DMS114 treated with DMSO at 0.1 percent for 48 hours (cell line): ENCODE data around the gene CXXC5.
"Not testable (repeated sequence)": the region's sequence is repeated elsewhere in the genome, so short reads cannot be mapped to it uniquely, and the experiment has no call there.

Experiments
- DNase-seq: peaks from one replicate; lab custom pipeline; 2025; ENCODE audit not compliant: unreplicated experiment; lab: John Stamatoyannopoulos, UW

CXXC5 gene

DNA sequence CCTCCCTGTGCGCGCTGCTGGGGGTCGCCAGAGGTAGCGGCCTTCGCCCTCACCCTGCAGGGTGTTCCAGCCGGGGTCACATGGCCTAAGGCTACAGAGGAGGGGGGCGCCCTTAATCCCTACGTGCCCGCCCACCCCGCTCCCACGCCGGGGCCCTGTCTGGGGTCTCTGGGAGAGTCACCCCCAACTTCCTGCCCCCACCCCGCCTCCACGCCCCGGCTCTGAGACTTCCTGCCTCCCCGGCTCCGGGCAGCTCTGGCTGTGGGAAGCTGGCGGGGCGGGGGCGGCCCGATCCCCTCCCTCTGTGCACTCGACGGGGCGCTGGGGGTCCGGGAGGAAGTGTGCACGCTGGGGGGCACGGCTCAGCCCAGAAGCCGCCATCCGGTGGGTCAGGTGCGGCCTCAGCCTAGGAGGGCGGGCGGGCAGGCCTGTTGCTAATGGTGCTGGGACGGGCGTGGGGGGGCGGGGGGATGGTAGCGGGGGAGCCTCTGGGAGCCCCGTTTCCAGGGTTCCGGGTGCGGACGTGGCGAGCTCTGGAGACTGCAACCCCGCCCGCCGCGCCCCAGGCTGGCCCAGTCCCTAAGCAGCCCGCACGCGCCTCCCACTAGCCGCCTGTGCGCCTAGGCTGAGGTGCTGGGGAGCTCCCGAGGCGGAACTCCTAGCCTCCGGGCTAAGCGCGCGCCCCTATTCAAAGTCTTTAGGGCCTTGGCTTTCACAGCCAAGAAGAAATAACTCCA, 61.6 kb downstream of the CXXC5 start:
- DNase-seq = no peak

DNA sequence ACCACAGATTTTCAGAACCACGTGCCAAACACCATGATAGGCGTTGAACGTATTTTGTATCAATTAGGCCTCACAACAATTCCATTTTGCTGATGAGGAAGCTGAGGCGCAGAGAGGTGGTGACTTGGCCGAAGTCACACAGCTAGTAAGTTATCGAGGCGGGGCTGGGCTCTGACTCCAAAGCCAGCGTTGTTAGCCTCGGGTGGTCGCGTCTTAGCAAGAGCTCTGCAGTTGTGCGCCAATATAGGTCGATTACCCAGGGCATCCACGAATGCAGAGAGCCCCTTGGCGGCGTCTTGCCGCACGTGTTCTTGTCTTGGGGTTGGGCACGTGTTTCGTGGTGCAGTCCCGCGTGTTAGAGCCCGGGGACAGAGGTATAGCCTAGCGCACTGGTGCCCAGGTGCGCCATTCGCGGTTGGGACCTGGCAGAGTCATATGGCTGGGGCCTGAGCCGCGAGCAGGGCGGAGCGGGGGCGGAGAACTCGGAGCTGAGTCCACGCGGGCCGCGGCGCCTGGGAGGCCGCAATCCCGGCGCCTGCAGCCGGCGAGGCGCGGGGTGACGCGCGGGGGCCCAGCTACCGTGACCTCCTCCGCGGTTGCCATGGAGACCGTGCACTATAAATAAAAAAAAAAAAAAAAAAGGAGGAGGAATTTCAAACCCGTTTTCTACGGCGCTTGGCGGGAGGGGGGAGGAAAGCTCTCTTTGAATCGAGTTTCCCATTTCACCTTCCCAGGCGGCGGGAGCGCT, 62.3 kb downstream of the CXXC5 start:
- no peak for DNase-seq

DNA sequence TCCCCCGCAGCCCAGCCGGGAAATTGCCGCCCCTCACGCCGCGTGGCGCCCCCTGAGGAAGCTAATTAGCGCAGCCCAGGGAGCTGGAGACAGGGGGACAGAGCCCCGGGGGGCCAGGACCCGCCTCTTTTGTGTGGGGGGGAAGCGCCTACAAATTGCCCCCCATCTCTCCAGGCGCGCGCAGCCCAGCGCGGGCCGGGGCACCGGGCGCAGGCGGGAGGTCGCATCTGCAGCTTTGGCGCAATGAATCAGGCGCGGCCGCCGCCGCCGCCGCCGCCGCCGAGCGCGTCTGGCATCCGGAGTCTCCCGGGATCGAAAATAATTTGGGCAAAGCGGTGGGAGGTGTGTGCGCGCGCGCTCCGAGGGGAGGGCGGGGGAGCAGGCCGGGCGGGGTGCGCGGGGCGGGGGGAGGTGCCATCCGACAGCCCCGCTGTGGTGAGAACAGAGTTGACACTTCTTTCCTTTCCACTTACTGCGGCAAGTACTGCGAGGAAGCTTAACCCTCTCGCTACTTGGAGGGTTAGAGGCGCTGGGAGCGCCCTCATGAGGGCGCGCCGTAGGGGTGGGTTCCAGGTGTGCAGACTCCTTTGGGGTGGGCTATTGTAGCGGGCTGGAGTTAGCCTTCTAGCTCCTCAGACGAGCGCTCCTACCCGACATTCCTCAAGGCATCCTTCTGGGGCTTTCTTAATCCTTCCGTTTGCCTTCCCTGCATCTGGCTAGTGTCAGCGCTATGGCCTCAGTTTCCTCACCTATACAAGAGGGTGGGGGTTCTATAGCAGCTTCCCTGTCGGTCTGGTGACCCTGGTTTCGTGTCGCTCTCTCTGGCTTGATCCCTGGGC, 63.1 kb downstream of the CXXC5 start:
- DNase-seq = no peak

GRCh38 chr5:139711906-139712224, 63.7 kb downstream of the CXXC5 start:
- no peak for DNase-seq

DNA sequence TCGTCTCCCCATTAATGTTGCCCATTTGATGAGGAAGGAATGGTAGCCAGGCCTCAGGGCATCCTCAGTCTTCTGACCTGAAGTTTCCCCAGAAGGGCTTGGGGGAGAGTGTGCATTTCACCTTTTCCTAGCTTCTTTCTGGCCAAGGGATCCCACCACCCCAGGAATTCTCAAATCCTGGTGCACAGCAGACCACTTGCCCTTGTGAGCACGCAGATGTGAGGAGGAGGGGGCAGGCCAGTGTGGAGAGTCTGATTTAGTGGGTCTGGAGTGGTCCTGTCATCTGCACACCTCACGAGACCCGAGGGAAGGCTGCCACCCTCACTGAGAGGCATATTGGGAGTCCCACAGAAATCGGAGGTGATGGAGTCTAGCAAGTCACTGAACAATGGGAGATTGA, 64.3 kb downstream of the CXXC5 start:
- DNase-seq = no peak

DNA sequence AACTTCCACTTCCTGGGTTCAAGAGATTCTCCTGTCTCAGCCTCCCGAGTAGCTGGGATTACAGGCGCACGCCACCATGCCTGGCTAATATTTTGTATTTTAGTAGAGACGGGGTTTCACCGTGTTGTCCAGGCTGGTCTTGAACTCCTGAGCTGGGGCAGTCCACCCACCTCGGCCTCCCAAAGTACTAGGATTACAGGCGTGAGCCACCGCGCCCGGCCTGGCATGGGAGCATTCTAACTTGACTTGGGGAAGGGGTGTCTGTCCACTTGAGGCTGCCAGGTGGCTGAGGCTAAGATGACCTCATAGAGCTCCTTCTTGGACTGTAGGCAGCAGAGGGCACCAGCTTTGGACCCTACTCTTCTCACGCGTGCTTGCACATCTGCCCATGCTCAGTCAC, 65.7 kb downstream of the CXXC5 start:
- DNase-seq = not testable (repeated sequence)

GRCh38 chr5:139717221-139717620, 69.1 kb downstream of the CXXC5 start:
- DNase-seq = no peak

- not testable (repeated sequence) for DNase-seq
Observed at GRCh38 chr5:139718403-139718802, 70.3 kb downstream of the CXXC5 start.

DNA sequence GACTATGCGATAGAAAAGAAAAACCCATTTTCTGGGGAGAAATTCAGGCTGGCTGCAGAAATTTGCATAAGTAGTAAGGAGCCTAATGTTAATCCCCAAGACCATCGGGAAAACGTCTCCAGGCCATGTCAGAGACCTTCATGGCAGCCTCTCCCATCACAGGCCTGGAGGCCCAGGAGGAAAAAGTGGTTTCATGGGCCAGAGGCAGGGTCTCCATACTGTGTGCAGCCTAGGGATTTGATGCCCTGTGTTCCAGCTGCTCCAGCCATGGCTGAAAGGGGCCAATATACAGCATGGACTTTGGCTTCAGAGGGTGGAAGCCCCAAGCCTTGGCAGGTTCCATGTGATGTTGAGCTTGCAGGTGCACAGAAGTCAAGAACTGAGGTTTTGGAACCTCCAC, 71.8 kb downstream of the CXXC5 start:
- DNase-seq = not testable (repeated sequence)

- no peak for DNase-seq
Observed at GRCh38 chr5:139723986-139724587, 75.9 kb downstream of the CXXC5 start.

GRCh38 chr5:139725073-139725830, 77.1 kb downstream of the CXXC5 start:
- DNase-seq = no peak

GRCh38 chr5:139726248-139726647, 78.1 kb downstream of the CXXC5 start:
- DNase-seq = no peak

- DNase-seq = not testable (repeated sequence)
Observed at GRCh38 chr5:139727615-139728014, 79.5 kb downstream of the CXXC5 start.

GRCh38 chr5:139731281-139731680, 83.1 kb downstream of the CXXC5 start:
- no peak for DNase-seq

DNA sequence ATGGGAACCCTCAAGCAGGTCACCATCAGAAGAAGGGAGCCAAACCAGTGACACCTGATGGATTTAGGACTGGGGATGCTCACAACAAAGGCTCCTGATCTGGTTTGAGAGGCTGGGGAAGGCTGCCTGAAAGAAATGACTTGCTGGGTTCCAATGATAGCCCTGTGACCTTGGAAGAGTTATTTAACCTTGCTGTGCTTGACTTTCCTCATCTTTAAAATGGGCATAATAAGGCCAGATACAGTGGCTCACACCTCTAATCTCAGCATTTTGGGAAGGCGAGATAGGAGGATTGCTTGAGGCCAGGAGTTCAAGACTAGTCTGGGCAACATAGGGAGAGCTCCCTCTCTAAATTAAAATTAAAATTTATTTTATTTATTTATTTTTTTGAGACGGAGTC, 83.9 kb downstream of the CXXC5 start:
- DNase-seq = no peak

DNA sequence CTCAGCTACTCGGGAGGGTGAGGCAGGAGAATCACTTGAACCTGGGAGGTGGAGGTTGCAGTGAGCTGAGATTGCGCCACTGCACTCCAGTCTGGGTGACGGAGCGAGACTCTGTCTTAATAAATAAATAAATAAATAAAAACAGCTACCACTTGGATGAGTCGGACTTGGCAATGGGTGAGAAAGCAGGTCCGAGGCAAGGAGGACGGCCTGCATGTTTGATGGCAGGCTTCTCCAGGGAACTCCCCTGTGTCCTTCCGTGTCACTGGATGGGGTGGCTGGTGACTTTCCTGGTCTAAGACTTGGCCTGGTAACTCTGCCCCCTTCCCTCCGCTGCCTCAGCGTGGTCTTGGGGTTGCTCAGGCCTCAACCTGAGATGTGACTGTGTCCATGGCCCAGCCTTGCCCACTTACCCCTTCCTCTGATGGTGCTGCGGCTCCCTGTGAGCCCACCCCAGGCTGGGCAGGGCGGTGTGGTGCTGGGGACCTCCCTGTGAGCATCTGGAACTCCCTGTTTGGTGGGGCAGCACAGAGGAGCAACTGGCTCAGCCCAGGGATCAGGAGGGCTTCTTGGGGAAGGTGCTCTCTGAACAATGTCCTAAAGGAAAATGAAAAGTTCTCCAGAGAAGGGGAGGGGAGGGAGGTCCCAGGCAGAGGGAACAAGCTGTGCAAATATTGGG, 85.0 kb downstream of the CXXC5 start:
- no peak for DNase-seq
